ENCODE results near the gene TAS2R43. TPM values are rescaled to one million over a fixed set of nuclear protein-coding genes. Genes with fewer than 3 reads are reported as not detected.
"Not testable (repeated sequence)": the region's sequence is repeated elsewhere in the genome, so short reads cannot be mapped to it uniquely, and the experiment has no call there.

Gene TAS2R43
- total and polyA plus RNA-seq, 2 of the 4 experiments (the other 2 are of a cell fraction), result 0.90 TPM; not detected in 1

DNA sequence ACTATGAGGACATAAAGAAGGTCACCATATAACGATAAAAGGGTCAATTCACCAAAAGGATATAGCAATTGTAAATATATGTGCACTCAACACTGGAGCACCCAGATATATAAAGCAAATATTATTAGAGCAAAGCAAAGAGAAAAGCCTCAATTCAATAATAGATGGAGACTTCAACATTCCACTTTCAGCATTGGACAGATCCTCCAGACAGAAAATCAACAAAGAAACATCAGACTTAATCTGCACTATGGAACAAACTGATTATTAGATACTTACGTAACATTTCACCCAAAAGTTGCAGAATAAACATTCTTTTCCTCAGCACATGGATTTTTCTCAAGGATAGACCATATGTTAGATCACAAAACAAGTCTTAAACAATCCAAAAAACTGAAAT lies 50.7 kb downstream of the TAS2R43 start:
- H4K20me1 ChIP-seq (ENCODE audit: insufficient read depth, low read length); H3K27ac ChIP-seq (ENCODE audit: insufficient read depth, low read length); ATAC-seq (ENCODE audit: low read depth); POLR2A ChIA-PET (ENCODE audit: unreplicated experiment); H3K9ac ChIP-seq (ENCODE audit: low read depth, low read length); H2AFZ ChIP-seq (replicated peaks; ENCODE audit: low read length, poor library complexity); H4K5ac ChIP-seq (ENCODE audit: low read depth, low read length); H3K4me2 ChIP-seq (ENCODE audit: low read depth, low read length); H3K56ac ChIP-seq (ENCODE audit: extremely low read depth, insufficient read depth, low read length); DNase-seq; dilution Hi-C loops (cut with HindIII; ENCODE audit: low sequenced_read_pairs, unreplicated experiment); H3K9me3 ChIP-seq (ENCODE audit: control insufficient read depth, insufficient read depth, low read length); BruUV-seq (replicated peaks); H4K91ac ChIP-seq (ENCODE audit: insufficient read depth, low read depth, low read length); H3K4ac ChIP-seq (ENCODE audit: low read depth, low read length); H3K23ac ChIP-seq (ENCODE audit: low read depth, low read length); H3K27me3 ChIP-seq (ENCODE audit: control insufficient read depth, insufficient read depth, low read length); H4K8ac ChIP-seq (ENCODE audit: low read depth in 2 of 2, low read length in 2 of 2); H3K36me3 ChIP-seq (ENCODE audit: control insufficient read depth, insufficient read depth, low read length); H2BK5ac ChIP-seq (ENCODE audit: low read depth, low read length, poor library complexity, severe bottlenecking); H2BK20ac ChIP-seq (ENCODE audit: low read depth, low read length); H2BK120ac ChIP-seq (ENCODE audit: low read depth, low read length); in situ Hi-C loops (cut with MboI; ENCODE audit: low sequenced_read_pairs); H3K9me1 ChIP-seq (ENCODE audit: insufficient read depth, low read length); intact Hi-C loops (cut with micrococcal nuclease); H2AK5ac ChIP-seq (ENCODE audit: low read depth, low read length); H3K14ac ChIP-seq (replicated peaks; ENCODE audit: low read depth, low read length); H2AK9ac ChIP-seq (replicated peaks; ENCODE audit: low read depth, low read length, poor library complexity); H3K79me1 ChIP-seq (ENCODE audit: low read depth in 1 of 2, low read length in 2 of 2); H3K4me1 ChIP-seq (ENCODE audit: control insufficient read depth, insufficient read depth, low read length); H2BK15ac ChIP-seq (ENCODE audit: low read depth, low read length); H3K4me3 ChIP-seq (ENCODE audit: insufficient read depth, low read depth, low read length); H3K18ac ChIP-seq (ENCODE audit: low read depth, low read length): not testable (repeated sequence)
- CTCF ChIA-PET, result interaction anchor here (1.1 kb wide), 1 partner anchor 158 kb away, joined by 3 read pairs; no protein-coding TSS in a partner anchor
- WGBS, 2 experiments (ENCODE audit: extremely low coverage in 2 of 2, insufficient read length in 1 of 2), result no CpG with 5 or more reads among the region's 2 CpGs

Small RNA genes lying within 50 kb of the gene (microRNA-seq; reads per million reads assigned to microRNA genes)
- gene AC018630.1 (ENCODE audit: insufficient read depth, insufficient read length), result not detected

Small RNA genes lying within 50 kb of the gene (small RNA-seq; reads per million reads assigned to genes)
- gene AC018630.1, result 0 reads per million in 5 experiments

Other genes starting within 250 kb of the TAS2R43 start
- gene PRR4, start 242.8 kb downstream of the TAS2R43 start, total RNA-seq (2012; rRNA removed), result 0.72 and 0.83 TPM in 2 replicates
- 1.7 and 1.9 TPM in 2 replicates for gene PRR4, start 242.8 kb downstream of the TAS2R43 start, polyA plus RNA-seq (2012; rRNA removed)
- gene PRH1, start 208.1 kb downstream of the TAS2R43 start, total RNA-seq (2012; rRNA removed), result 16.7 and 18.8 TPM in 2 replicates
- 2.3 and 3.0 TPM in 2 replicates for gene PRH1, start 208.1 kb downstream of the TAS2R43 start, polyA plus RNA-seq (2012; rRNA removed)
- 0.90 and 1.4 TPM in 2 replicates for gene TAS2R13, start 182.8 kb downstream of the TAS2R43 start, total RNA-seq (2012; rRNA removed)
- 0.03 TPM in 1 of 2 replicates, not detected in the other for gene TAS2R13, start 182.8 kb downstream of the TAS2R43 start, polyA plus RNA-seq (2012; rRNA removed)
- 0.28 TPM in 1 of 2 replicates, not detected in the other for gene PRH2, start 163.1 kb downstream of the TAS2R43 start, total RNA-seq (2012; rRNA removed)
- gene PRH2, start 163.1 kb downstream of the TAS2R43 start, polyA plus RNA-seq (2012; rRNA removed), result 0.34 TPM in 1 of 2 replicates, not detected in the other
- gene TAS2R14, start 153.1 kb downstream of the TAS2R43 start, total RNA-seq (2012; rRNA removed), result 2.0 and 3.9 TPM in 2 replicates
- gene TAS2R14, start 153.1 kb downstream of the TAS2R43 start, polyA plus RNA-seq (2012; rRNA removed), result 1.1 and 1.6 TPM in 2 replicates
- gene TAS2R50, start 105.4 kb downstream of the TAS2R43 start, total RNA-seq (2012; rRNA removed), result 2.3 and 4.4 TPM in 2 replicates
- gene TAS2R50, start 105.4 kb downstream of the TAS2R43 start, polyA plus RNA-seq (2012; rRNA removed), result not detected in 2 replicates
- 3.4 and 3.9 TPM in 2 replicates for gene TAS2R20, start 94.0 kb downstream of the TAS2R43 start, total RNA-seq (2012; rRNA removed)
- 0.24 and 0.36 TPM in 2 replicates for gene TAS2R20, start 94.0 kb downstream of the TAS2R43 start, polyA plus RNA-seq (2012; rRNA removed)
- 5.0 and 8.1 TPM in 2 replicates for gene TAS2R19, start 69.7 kb downstream of the TAS2R43 start, total RNA-seq (2012; rRNA removed)
- gene TAS2R19, start 69.7 kb downstream of the TAS2R43 start, polyA plus RNA-seq (2012; rRNA removed), result 0.24 and 0.29 TPM in 2 replicates
- gene TAS2R31, start 60.9 kb downstream of the TAS2R43 start, total RNA-seq (2012; rRNA removed), result 4.3 and 8.6 TPM in 2 replicates
- gene TAS2R31, start 60.9 kb downstream of the TAS2R43 start, polyA plus RNA-seq (2012; rRNA removed), result 0.10 and 0.24 TPM in 2 replicates
- 3.3 and 4.7 TPM in 2 replicates for gene TAS2R46, start 30.0 kb downstream of the TAS2R43 start, total RNA-seq (2012; rRNA removed)
- gene TAS2R46, start 30.0 kb downstream of the TAS2R43 start, polyA plus RNA-seq (2012; rRNA removed), result 0.09 TPM in 1 of 2 replicates, not detected in the other
- gene TAS2R30, start 42.3 kb upstream of the TAS2R43 start, total RNA-seq (2012; rRNA removed), result 5.0 and 7.2 TPM in 2 replicates
- 0.03 TPM in 1 of 2 replicates, not detected in the other for gene TAS2R30, start 42.3 kb upstream of the TAS2R43 start, polyA plus RNA-seq (2012; rRNA removed)
- 2.7 and 4.7 TPM in 2 replicates for gene SMIM10L1, start 78.9 kb upstream of the TAS2R43 start, total RNA-seq (2012; rRNA removed)
- 4.5 and 5.3 TPM in 2 replicates for gene SMIM10L1, start 78.9 kb upstream of the TAS2R43 start, polyA plus RNA-seq (2012; rRNA removed)
- not detected in 2 replicates for gene TAS2R42, start 94.6 kb upstream of the TAS2R43 start, total RNA-seq (2012; rRNA removed)
- gene TAS2R42, start 94.6 kb upstream of the TAS2R43 start, polyA plus RNA-seq (2012; rRNA removed), result not detected in 2 replicates
- gene PRB3, start 177.4 kb upstream of the TAS2R43 start, total RNA-seq (2012; rRNA removed), result not detected in 2 replicates
- gene PRB3, start 177.4 kb upstream of the TAS2R43 start, polyA plus RNA-seq (2012; rRNA removed), result not detected in 2 replicates
- gene PRB4, start 218.1 kb upstream of the TAS2R43 start, total RNA-seq (2012; rRNA removed), result not detected in 2 replicates
- gene PRB4, start 218.1 kb upstream of the TAS2R43 start, polyA plus RNA-seq (2012; rRNA removed), result not detected in 2 replicates

Data from IMR-90 (cell line).